Stimulated activated memory B cell treated with anti-CD40 and anti-IgM and Interleukin-4, amounts not matched to agents 10 μg/mL and 1 μg/mL and 100 μg/mL, for 72 hours (primary cell): ENCODE measurements around the gene MPO.

Experiments
- ATAC-seq: fragments of 150-1000 bp; cut with Tn5 transposase; 2 replicates; pipeline ENCODE4 v1.10.0; 2021
- H3K27ac Mint-ChIP-seq: one replicate; pipeline ENCODE4 v1.8.0; 2022; ENCODE audit warnings: mild to moderate bottlenecking, mixed read lengths
- H3K27me3 Mint-ChIP-seq: one replicate; pipeline ENCODE4 v1.8.0; 2022; ENCODE audit warnings: mixed read lengths
- H3K36me3 Mint-ChIP-seq: one replicate; pipeline ENCODE4 v1.8.0; 2022; ENCODE audit warnings: mixed read lengths
- H3K4me1 Mint-ChIP-seq: one replicate; pipeline ENCODE4 v1.8.0; 2022; ENCODE audit warnings: mixed read lengths
- H3K4me3 Mint-ChIP-seq: one replicate; pipeline ENCODE4 v1.8.0; 2022; ENCODE audit warnings: mild to moderate bottlenecking, moderate library complexity, mixed read lengths
- H3K9me3 Mint-ChIP-seq: one replicate; pipeline ENCODE4 v1.8.0; 2022; ENCODE audit warnings: mixed read lengths

MPO gene

GRCh38 chr17:58322581-58323185 lies 41.9 kb upstream of the MPO start:
- no peaks in the 10 kb centered on the region for H3K27me3 Mint-ChIP-seq
- no peaks in the 10 kb centered on the region for H3K36me3 Mint-ChIP-seq
- no peak overlapping the region for H3K4me3 Mint-ChIP-seq
- H3K4me1 Mint-ChIP-seq: peaks cover 30% of the 10 kb centered on the region
- peak overlapping the region; percentile 23 for H3K27ac Mint-ChIP-seq
- no peak for ATAC-seq
- no peaks in the 10 kb centered on the region for H3K9me3 Mint-ChIP-seq

- Mint-ChIP-seq H3K27me3 (no peaks in the 10 kb centered on the region), H3K4me3 (no peak overlapping the region), H3K4me1 (peaks cover 30% of the 10 kb centered on the region), H3K36me3 (no peaks in the 10 kb centered on the region), H3K27ac (peak overlapping the region; percentile 23), H3K9me3 (no peaks in the 10 kb centered on the region)
- ATAC-seq: no peak
These were observed 41.1 kb upstream of the MPO start for GRCh38 chr17:58321571-58322525.

GRCh38 chr17:58320570-58321323 lies 40.0 kb upstream of the MPO start:
- Mint-ChIP-seq H3K4me1 (peaks cover 19% of the 10 kb centered on the region), H3K27ac (peak overlapping the region; percentile 23), H3K4me3 (no peak overlapping the region), H3K9me3 (no peaks in the 10 kb centered on the region), H3K36me3 (no peaks in the 10 kb centered on the region), H3K27me3 (no peaks in the 10 kb centered on the region)
- no peak for ATAC-seq

- Mint-ChIP-seq H3K4me1 (peaks cover 13% of the 10 kb centered on the region), H3K27me3 (no peaks in the 10 kb centered on the region), H3K27ac (peak overlapping the region; percentile 23), H3K4me3 (no peak overlapping the region), H3K9me3 (no peaks in the 10 kb centered on the region), H3K36me3 (no peaks in the 10 kb centered on the region)
- no peak for ATAC-seq
These were observed 39.4 kb upstream of the MPO start for GRCh38 chr17:58320163-58320558.

- H3K27ac Mint-ChIP-seq: peak overlapping the region; percentile 23
- H3K27me3 Mint-ChIP-seq: no peaks in the 10 kb centered on the region
- no peaks in the 10 kb centered on the region for H3K36me3 Mint-ChIP-seq
- H3K9me3 Mint-ChIP-seq: no peaks in the 10 kb centered on the region
- ATAC-seq: no peak
- peaks cover 10% of the 10 kb centered on the region for H3K4me1 Mint-ChIP-seq
- H3K4me3 Mint-ChIP-seq: no peak overlapping the region
These were observed 38.7 kb upstream of the MPO start for GRCh38 chr17:58319173-58320162.

GRCh38 chr17:58318627-58319172 lies 38.0 kb upstream of the MPO start:
- Mint-ChIP-seq H3K9me3 (no peaks in the 10 kb centered on the region), H3K4me3 (no peak overlapping the region), H3K27me3 (no peaks in the 10 kb centered on the region), H3K27ac (peak overlapping the region; percentile 75), H3K36me3 (no peaks in the 10 kb centered on the region), H3K4me1 (peaks cover 10% of the 10 kb centered on the region)
- ATAC-seq: no peak

- Mint-ChIP-seq H3K4me1 (peaks cover 10% of the 10 kb centered on the region), H3K27ac (peak overlapping the region; percentile 75), H3K27me3 (no peaks in the 10 kb centered on the region), H3K4me3 (no peak overlapping the region), H3K36me3 (no peaks in the 10 kb centered on the region), H3K9me3 (no peaks in the 10 kb centered on the region)
- ATAC-seq: no peak
These were observed 37.3 kb upstream of the MPO start for GRCh38 chr17:58318065-58318481.

GRCh38 chr17:58317421-58318064 lies 36.8 kb upstream of the MPO start:
- H3K4me1 Mint-ChIP-seq: peaks cover 10% of the 10 kb centered on the region
- no peaks in the 10 kb centered on the region for H3K27me3 Mint-ChIP-seq
- H3K9me3 Mint-ChIP-seq: no peaks in the 10 kb centered on the region
- ATAC-seq: peak; percentile 96
- H3K27ac Mint-ChIP-seq: peak overlapping the region; percentile 75
- H3K4me3 Mint-ChIP-seq: no peak overlapping the region
- H3K36me3 Mint-ChIP-seq: no peaks in the 10 kb centered on the region

- H3K4me3 Mint-ChIP-seq: no peak overlapping the region
- no peaks in the 10 kb centered on the region for H3K27me3 Mint-ChIP-seq
- peaks cover 10% of the 10 kb centered on the region for H3K4me1 Mint-ChIP-seq
- no peaks in the 10 kb centered on the region for H3K9me3 Mint-ChIP-seq
- H3K27ac Mint-ChIP-seq: peak overlapping the region; percentile 75
- no peak for ATAC-seq
- H3K36me3 Mint-ChIP-seq: no peaks in the 10 kb centered on the region
These were observed 35.7 kb upstream of the MPO start for GRCh38 chr17:58316260-58316960.

GRCh38 chr17:58315750-58316149 lies 35.0 kb upstream of the MPO start:
- H3K27me3 Mint-ChIP-seq: no peaks in the 10 kb centered on the region
- no peaks in the 10 kb centered on the region for H3K36me3 Mint-ChIP-seq
- H3K4me1 Mint-ChIP-seq: peaks cover 10% of the 10 kb centered on the region
- H3K4me3 Mint-ChIP-seq: no peak overlapping the region
- ATAC-seq: no peak
- H3K27ac Mint-ChIP-seq: no peak overlapping the region
- H3K9me3 Mint-ChIP-seq: no peaks in the 10 kb centered on the region

GRCh38 chr17:58315281-58315711 lies 34.6 kb upstream of the MPO start:
- ATAC-seq: no peak
- H3K27me3 Mint-ChIP-seq: no peaks in the 10 kb centered on the region
- H3K27ac Mint-ChIP-seq: no peak overlapping the region
- no peak overlapping the region for H3K4me3 Mint-ChIP-seq
- no peaks in the 10 kb centered on the region for H3K9me3 Mint-ChIP-seq
- H3K36me3 Mint-ChIP-seq: no peaks in the 10 kb centered on the region
- peaks cover 10% of the 10 kb centered on the region for H3K4me1 Mint-ChIP-seq

GRCh38 chr17:58314706-58315015 lies 33.9 kb upstream of the MPO start:
- Mint-ChIP-seq H3K4me1 (peaks cover 10% of the 10 kb centered on the region), H3K9me3 (no peaks in the 10 kb centered on the region), H3K27me3 (no peaks in the 10 kb centered on the region), H3K27ac (peak overlapping the region; percentile 18), H3K36me3 (no peaks in the 10 kb centered on the region), H3K4me3 (no peak overlapping the region)
- ATAC-seq: no peak

- peaks cover 10% of the 10 kb centered on the region for H3K4me1 Mint-ChIP-seq
- no peak for ATAC-seq
- H3K27ac Mint-ChIP-seq: peak overlapping the region; percentile 18
- H3K9me3 Mint-ChIP-seq: no peaks in the 10 kb centered on the region
- no peaks in the 10 kb centered on the region for H3K27me3 Mint-ChIP-seq
- no peaks in the 10 kb centered on the region for H3K36me3 Mint-ChIP-seq
- H3K4me3 Mint-ChIP-seq: no peak overlapping the region
These were observed 33.3 kb upstream of the MPO start for GRCh38 chr17:58313815-58314705.
